ENCODE data around the gene SLC35B4.
A peak's percentile ranks its signal among the peaks of the same experiment; 100 is the strongest.
"Not testable (repeated sequence)": the region's sequence is repeated elsewhere in the genome, so short reads cannot be mapped to it uniquely, and the experiment has no call there.

Gene SLC35B4

DNA sequence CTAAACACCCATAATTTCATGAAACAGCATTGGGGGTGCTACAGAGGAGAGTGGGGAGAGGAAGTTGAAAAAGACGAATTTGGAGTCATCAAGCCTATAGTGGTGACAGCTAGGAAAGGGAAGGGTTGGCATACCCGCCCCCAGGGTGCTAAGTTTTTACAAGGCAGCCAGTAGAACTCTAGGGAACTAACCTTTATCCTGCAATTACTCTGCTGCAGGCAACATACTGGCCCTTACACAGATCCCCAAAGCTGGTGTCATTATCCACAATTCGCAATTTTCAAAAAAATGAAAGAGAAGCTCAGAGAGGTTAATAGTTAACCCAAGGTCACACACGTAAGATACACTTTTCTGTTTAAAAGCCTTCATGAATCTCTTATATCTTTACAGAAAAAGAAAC, 14.2 kb upstream of the SLC35B4 start:
- no peak for DNase-seq

DNA sequence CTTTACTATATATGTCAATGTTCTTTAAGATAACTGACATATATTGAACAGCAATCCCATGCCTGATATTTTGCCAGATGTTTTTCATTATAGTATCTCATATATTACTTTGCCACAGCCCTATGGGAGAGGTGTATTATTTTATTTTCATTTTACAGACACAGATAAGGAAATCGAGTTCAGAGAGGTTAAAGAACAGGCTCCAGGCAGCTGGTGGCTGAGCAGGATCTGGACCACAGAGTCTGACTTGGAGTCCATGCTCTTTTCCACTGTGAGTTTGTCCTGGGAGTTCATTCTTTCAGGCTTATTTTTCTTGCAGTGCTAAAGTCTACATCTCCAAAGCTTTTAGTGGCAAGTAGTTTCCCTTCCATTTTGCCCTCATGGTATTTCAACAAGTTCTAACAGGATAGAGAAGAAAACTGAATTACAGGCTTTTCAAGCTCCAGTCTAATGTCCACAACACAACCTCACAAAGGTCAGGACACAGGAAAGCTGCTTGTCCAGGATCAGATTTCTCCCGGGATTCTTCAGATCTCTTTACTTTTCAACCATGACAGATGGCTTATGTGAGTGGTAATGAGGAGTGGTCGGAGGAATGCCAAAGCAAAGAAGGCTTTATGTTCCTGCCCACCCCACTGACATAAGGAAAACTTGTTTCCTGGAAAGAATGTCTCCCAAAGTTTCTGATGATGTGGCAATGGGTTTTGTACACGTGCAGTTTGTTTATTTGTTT, 13.1 kb upstream of the SLC35B4 start:
- no peak for DNase-seq

GRCh38 chr7:134328900-134329299, 12.2 kb upstream of the SLC35B4 start:
- no peak for DNase-seq

- DNase-seq: peak; percentile 31
Measured at GRCh38 chr7:134327896-134328295, 11.2 kb upstream of the SLC35B4 start.

- no peak for DNase-seq
Measured at GRCh38 chr7:134324107-134324506, 7.4 kb upstream of the SLC35B4 start.

DNA sequence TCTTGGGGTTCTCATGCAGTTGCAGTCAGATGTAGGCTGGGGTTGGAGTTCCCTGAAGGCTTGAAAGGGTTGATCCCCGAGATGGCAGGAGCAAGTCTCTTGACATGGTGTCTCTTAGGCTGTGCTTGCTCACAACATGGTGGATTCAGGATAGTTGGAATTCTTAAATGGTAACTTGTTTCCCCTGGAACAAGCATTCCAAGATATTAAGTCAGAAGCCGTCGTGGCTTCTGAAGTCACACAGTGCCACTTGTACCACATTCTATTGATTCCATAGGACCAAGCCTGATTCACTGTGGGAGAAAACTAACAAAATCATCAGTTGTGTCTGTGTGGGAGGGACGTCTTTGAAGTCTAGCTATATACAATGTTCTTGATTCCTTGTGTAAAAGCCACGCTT, 3.5 kb upstream of the SLC35B4 start:
- DNase-seq: no peak

DNA sequence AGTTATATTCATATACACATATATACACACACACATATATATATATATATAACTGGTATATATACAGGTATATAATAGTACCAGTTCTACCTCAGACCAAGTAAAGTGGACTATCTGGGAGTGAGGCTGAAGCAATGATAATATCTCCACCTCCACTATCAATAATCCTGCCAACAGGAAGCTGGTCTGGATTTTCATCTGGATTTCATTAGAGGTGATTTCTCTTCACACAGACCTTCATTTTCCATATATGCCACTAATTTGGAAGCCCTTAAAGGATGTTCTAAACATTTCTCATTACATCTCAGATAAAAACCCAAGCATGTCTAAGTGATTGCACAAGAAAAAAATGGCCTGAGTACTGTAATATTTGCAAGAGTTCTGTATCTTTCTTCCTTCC, 1.7 kb upstream of the SLC35B4 start:
- no peak for DNase-seq

- DNase-seq: no peak
Measured at GRCh38 chr7:134317434-134317833, 704 bp upstream of the SLC35B4 start.

GRCh38 chr7:134315679-134316538, 821 bp downstream of the SLC35B4 start:
- DNase-seq: no peak

GRCh38 chr7:134313543-134313942, 3.2 kb downstream of the SLC35B4 start:
- no peak for DNase-seq

GRCh38 chr7:134312717-134313116, 4.0 kb downstream of the SLC35B4 start:
- no peak for DNase-seq

DNA sequence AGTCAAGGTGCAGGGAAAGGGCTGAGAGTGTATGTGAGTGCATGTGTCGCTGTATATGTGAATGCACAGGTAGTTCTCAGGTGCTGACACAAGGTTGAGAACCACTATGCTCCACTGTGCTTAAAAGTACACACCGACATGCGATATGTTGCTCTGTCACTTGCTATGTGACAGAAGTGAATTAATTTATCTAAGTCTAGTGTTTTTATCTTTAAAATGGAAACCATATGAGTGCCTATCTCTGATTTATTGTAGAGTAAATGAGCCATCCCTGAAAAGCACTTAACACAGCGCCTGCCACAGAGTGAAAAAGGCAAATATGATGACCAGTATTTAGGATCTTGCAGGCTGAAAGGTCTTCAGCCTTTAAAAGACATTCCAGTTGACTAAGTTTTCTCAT, 4.9 kb downstream of the SLC35B4 start:
- no peak for DNase-seq

DNA sequence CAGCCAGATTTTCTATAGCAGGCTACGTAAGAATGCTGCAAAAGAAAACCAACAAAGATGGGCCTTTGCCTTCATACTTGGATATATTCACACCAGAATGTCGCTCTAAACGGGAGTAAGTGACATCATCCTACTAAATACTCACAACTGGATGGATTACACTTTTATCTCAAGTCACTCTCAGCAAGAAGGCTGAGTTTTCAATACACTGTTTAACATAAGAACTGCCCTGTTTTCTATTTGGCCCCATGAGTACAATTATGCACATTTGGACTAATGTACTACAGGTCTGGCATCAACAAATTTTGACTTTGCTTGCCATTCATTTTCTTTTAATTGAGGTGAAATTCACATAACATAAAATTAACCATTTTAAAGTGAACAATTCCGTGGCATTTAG, 8.2 kb downstream of the SLC35B4 start:
- DNase-seq: no peak

DNA sequence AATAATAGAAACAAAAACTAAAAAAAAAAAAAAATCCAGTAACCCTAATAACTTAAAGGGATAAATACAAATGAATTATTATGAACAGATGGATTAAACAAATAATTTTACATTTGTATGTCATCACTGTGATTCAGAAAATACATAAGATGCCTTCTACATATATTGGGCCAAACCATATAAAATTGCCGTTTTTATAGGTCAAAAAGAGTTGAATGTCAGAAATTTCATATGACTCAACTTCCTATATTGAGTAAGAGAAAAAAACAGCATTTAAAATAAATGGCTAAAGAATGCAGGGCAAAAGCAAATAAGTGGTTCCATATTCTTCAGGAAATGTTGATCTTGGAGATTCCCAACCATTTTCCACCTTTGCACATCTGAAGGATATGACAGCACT, 9.4 kb downstream of the SLC35B4 start:
- DNase-seq: no peak

DNA sequence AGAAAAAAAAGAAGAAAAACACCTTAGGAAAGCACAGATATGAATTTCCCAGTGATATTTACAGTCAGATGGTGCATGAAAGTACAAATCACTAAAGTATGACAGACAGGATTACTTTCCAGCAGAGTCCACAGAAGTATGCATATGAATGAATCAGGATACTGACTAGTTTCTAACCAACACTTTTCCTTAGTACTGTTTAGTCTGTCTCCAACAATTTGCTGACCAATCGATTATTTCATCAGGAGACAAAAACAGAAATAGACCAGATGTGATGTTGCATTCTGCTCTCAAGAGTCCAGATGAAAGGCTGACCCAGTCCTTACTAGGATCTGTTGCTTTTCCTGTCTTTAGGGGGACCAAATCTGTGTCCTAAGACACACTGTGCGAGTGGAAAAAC, 14.6 kb downstream of the SLC35B4 start:
- DNase-seq: no peak

- no peak for DNase-seq
Measured at GRCh38 chr7:134301592-134301991, 15.1 kb downstream of the SLC35B4 start.

- no peak for DNase-seq
Measured at GRCh38 chr7:134300988-134301387, 15.7 kb downstream of the SLC35B4 start.

DNA sequence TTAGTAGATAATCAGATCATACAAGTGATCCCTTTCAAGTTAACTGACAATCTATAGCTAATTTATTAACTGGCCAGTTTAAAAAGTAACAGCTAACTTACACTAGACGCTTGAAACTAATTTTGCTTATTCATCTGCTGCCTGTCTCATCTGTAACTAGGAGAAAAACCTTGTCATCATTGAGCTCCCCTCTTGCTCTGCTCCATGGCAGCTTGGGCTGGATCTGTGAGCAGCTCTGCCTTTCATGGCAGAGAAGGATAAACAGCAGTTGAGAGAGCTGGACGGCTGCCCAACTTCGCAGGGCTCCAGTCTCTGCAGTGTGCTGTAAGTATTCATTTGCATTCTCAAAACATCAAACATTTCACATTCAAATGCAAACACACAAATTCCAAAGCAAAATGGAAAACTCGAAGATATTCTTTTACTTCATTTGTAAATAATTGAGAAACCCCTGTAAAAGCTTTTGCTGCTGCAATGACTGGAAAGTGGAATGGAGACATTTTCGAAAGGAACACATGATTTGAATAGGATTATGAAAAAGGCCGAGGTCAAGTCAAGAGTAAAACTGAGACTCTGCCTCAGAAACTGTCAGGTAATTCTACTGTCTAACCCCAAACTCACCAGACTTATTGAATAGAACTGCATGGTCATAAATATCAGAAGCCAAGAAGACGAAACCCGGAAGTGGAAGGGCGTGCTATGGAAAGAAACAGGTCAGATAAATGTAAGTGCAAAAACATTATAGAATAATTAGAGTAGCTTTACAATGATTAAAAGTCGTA, 17.6 kb downstream of the SLC35B4 start:
- DNase-seq: no peak

GRCh38 chr7:134297489-134297888, 19.2 kb downstream of the SLC35B4 start:
- no peak for DNase-seq

- DNase-seq: not testable (repeated sequence)
Measured at GRCh38 chr7:134295982-134296381, 20.7 kb downstream of the SLC35B4 start.

DNA sequence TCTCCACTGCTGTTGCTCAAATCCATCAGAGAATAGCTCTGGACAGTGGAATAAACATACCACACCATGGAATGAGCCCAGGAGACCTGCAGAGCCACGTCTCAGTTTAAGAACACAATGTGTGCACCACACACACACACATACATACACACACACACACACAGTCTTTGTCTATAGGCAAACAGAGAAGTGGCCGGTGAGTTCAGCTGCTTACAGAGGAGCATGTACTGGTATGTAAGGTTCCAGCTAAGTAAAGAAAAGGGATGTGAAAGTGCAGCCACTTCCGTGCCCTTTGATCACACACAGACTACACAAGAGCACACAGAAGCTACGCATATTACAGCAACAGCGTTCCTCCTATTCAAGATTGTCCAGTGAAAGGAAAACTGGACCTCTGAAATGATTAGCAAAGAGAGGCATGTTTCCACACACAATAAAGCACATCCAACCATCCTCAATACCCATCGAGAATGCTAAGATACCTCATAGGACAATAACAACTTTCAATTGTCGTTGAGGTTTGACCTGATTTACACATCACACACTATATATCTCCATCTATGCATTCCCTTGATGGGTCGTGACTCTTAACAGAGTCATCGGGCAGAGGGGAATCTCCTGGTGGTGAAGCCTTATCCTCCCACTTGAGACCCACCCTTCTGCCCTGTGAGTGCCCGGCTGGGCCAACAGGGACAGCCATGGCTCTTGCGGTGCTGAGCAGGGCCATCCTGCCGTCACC, 23.6 kb downstream of the SLC35B4 start:
- DNase-seq: no peak

GRCh38 chr7:134290286-134290685, 26.4 kb downstream of the SLC35B4 start:
- no peak for DNase-seq

DNA sequence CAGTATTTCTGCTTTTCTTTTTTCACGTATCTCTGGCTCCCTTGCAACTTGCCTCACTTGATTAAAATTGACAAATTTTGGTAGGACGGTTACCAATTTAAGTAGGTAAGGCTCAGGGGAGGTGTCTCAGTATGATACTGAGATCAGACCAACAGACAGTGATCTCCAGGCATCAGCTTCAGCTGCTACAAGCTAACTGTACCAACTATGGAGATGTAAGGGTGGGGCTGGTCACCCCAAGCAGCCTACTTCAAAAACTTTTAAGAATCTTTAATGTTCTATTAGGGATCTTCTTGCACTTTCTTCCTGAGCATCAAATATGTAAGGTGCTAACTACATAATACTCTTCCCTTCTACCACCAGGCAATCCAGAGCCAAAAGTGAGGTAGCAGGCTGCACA, 26.9 kb downstream of the SLC35B4 start:
- DNase-seq: no peak
